Prostate gland (tissue), 2 donors: ENCODE data around the gene GNAQ. TPM values are rescaled to one million over a fixed set of nuclear protein-coding genes. Genes with fewer than 3 reads are reported as not detected.

Source experiments
- DNase-seq: peaks from one replicate; pipeline ENCODE4 v3.0.0-alpha.2; 2019; ENCODE audit warnings: low spot score
- H3K27ac ChIP-seq, 2 donors: fragments of 200-600 bp; sonication (generic); 2 replicates each; pipeline ENCODE4 v1.5.1; 2017 to 2019
- H3K27me3 ChIP-seq: fragments of 200-600 bp; sonication (generic); replicated peaks from 2 replicates; pipeline ENCODE4 v1.5.1; 2019; ENCODE audit not compliant: insufficient read depth
- H3K36me3 ChIP-seq, 2 donors: fragments of 200-600 bp; sonication (generic); 1 replicate in 1 of 2; 2 replicates in 1 of 2; pipeline versions ENCODE4 v1.5.1 to v1.8.1; 2017 to 2019
- H3K4me1 ChIP-seq: fragments of 200-600 bp; sonication (generic); replicated peaks from 2 replicates; pipeline ENCODE4 v1.5.1; 2019
- H3K4me3 ChIP-seq, 2 donors: fragments of 200-600 bp; sonication (generic); 2 replicates each; pipeline ENCODE4 v1.5.1; 2017 to 2019
- H3K9me3 ChIP-seq: fragments of 200-600 bp; sonication (generic); 2 replicates; pipeline ENCODE4 v1.5.1; 2017
- POLR2A ChIP-seq: fragments of 450-650 bp; IDR thresholded peaks from one replicate; pipeline ENCODE4 v1.6.1; 2016; ENCODE audit warnings: antibody characterized with exemption, mild to moderate bottlenecking
- POLR2AphosphoS5 ChIP-seq: sonication (generic); formaldehyde crosslinking; IDR thresholded peaks from one replicate; pipeline ENCODE4 v1.6.1; 2017; ENCODE audit warnings: antibody characterized with exemption
- WGBS: methylation state at CpG from one replicate; pipeline ENCODE4 v1.1.5; 2018; 5-methylcytosine and 5-hydroxymethylcytosine counted together
- intact Hi-C: fragments of 100-400 bp; cut with DNase I; formaldehyde crosslinking; loops from one replicate; pipeline ENCODE4 v1.14.2; 2022
- total RNA-seq, 2 donors: library from RNA; depleted of rRNA; stranded (reverse); fragments of >200 nt; gene quantifications; one replicate each; pipeline ENCODE4 v1.1.0, GENCODE V29; 2016
- TF ChIP-seq, protein P1 (sequence below), 4 experiments: fragments of 200-600 bp in 2 of 4; fragments of 450-650 bp in 2 of 4; sonication (generic) in 2 of 4; IDR thresholded peaks; 1 replicate in 3 of 4; 2 replicates in 1 of 4; pipeline ENCODE4 v1.5.1; 2016 to 2019; ENCODE audit warnings: antibody characterized with exemption in 4 of 4, mild to moderate bottlenecking in 2 of 4, moderate library complexity in 2 of 4

The GNAQ gene
- total RNA-seq, 2 donors from 2014 or later = 35.0 to 43.7 TPM

DNA sequence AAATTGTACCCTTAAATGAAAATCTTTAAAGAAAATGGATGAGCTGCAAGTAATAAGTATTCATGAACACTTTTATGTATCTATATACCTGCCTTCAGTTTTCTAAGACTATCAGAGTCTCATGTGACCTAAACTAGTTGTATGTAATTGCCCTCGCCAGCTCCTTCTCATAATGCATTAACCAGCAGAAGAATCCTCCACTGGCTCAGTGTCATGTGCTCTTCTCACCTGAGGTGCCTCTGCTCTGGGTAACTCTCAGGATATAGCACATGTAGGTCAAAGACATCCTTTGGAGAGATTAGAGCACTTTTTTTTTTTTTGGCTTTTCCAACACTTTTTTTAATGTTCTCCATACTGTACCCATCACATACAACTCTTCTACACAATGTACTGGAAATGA, 199.8 kb downstream of the GNAQ start:
- DNase-seq = no peak
- Histone ChIP-seq H3K27ac (no peak overlapping the region), H3K36me3 (no peaks in the 10 kb centered on the region), H3K27me3 (no peaks in the 10 kb centered on the region), H3K4me3 (no peak overlapping the region), H3K9me3 (no peaks in the 10 kb centered on the region), H3K4me1 (no peaks in the 10 kb centered on the region)
- intact Hi-C loops = no loop called here
- 96% methylated on average over 1 of the region's 1 CpG for WGBS
- TF ChIP-seq, protein P1, sequence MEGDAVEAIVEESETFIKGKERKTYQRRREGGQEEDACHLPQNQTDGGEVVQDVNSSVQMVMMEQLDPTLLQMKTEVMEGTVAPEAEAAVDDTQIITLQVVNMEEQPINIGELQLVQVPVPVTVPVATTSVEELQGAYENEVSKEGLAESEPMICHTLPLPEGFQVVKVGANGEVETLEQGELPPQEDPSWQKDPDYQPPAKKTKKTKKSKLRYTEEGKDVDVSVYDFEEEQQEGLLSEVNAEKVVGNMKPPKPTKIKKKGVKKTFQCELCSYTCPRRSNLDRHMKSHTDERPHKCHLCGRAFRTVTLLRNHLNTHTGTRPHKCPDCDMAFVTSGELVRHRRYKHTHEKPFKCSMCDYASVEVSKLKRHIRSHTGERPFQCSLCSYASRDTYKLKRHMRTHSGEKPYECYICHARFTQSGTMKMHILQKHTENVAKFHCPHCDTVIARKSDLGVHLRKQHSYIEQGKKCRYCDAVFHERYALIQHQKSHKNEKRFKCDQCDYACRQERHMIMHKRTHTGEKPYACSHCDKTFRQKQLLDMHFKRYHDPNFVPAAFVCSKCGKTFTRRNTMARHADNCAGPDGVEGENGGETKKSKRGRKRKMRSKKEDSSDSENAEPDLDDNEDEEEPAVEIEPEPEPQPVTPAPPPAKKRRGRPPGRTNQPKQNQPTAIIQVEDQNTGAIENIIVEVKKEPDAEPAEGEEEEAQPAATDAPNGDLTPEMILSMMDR (IDR thresholded peaks at IDR 0.05) = no peak
- TF ChIP-seq POLR2AphosphoS5 (no peak), POLR2A (no peak)

DNA sequence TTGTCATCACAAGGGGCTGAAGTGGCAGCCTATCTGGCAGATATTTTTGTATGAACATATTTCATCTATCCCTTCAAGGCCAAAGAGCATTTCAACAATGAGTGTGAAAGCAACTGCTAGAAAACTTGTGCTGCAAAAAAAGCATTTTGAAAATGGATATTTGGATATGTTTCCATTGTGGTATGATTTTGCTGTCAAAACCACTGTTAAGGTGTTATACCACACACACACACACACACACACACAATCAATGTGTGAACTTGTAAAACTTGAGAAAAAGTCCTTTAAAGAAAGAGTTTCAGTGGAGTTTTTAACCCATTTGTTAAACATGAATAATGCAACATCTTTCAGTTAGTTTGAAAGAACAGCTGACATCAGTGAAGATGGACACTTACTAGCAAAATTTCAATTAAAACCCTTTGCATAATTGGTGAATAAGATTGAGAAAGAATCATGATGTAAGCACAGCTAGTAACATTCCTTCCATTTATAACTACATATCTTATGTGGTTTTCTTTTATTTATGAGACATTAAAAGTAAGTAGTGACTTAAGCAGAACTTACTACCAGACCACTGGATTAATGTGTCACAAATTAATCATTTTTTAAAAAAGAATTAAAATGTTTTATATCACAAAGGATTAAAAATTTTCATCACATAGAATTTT, 200.9 kb downstream of the GNAQ start:
- H3K4me1 ChIP-seq = no peaks in the 10 kb centered on the region
- TF ChIP-seq, protein P1 (IDR thresholded peaks at IDR 0.05) = no peak
- TF ChIP-seq POLR2A (no peak), POLR2AphosphoS5 (no peak)
- no peak for DNase-seq
- intact Hi-C loops = no loop called here
- no peaks in the 10 kb centered on the region for H3K36me3 ChIP-seq
- no peaks in the 10 kb centered on the region for H3K9me3 ChIP-seq
- H3K27ac ChIP-seq = no peak overlapping the region
- no peak overlapping the region for H3K4me3 ChIP-seq
- no peaks in the 10 kb centered on the region for H3K27me3 ChIP-seq

DNA sequence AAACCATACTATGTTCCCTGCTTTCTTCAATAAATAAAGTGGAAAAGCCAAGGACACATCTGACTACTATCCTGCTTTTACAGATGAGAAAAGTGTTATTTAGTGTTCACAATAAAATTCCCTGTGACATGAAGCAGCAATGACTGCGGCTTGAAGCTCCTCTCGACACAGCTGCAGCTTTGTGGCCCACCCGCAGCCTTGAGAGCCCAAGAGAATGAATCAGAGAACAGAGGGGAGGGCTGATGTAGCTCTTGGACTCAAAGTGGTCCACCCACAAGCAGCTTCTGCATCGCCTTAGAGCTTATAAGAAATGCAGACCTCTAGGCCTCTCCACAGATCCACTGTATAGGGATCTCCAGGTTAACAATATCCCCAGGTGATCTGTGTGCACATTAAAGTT, 202.2 kb downstream of the GNAQ start:
- WGBS = 81% methylated on average over 4 of the region's 4 CpGs
- Histone ChIP-seq H3K27ac (no peak overlapping the region), H3K9me3 (no peaks in the 10 kb centered on the region), H3K27me3 (no peaks in the 10 kb centered on the region), H3K4me1 (no peaks in the 10 kb centered on the region), H3K4me3 (no peak overlapping the region), H3K36me3 (no peaks in the 10 kb centered on the region)
- intact Hi-C loops = loop anchor here (10.0 kb wide), 1 partner anchor 395 kb away; no protein-coding TSS in a partner anchor
- DNase-seq = no peak
- TF ChIP-seq, protein P1 (IDR thresholded peaks at IDR 0.05) = no peak
- TF ChIP-seq POLR2A = no peak
- TF ChIP-seq POLR2AphosphoS5 = no peak

DNA sequence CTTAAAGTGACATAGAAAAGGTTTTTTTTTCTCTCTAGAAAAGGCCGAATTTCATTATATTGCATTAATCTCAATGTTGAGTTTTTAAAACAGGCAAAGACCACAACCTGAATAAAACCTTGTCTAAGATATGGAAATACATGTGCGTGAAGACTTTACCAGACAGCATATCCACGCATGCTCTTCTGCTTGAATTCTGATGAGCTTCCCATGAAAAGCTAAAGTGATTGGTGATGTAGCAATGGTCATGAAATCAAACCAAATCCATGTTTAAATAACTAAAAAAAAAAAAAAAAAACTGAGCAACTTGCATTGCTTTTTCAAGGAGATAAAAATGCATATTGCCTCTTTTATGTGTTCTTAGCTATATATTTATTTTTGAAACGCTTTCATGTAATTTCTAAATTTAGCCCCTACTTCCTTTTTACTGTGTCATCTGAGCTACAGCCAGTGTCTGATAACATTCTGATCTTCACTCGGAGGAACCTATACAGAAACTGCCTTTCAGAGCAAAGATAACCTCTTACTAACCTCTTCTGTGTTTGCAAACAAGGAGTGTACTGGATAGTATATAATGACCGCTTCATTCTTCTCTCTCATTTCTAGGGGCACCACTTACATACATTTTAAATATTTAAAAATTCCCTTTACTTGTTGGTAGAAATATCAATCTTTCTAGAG, 204.4 kb downstream of the GNAQ start:
- H3K4me1 ChIP-seq = no peaks in the 10 kb centered on the region
- H3K9me3 ChIP-seq = no peaks in the 10 kb centered on the region
- no peak overlapping the region for H3K27ac ChIP-seq
- intact Hi-C loops = loop anchor here (10.0 kb wide), 1 partner anchor 392 kb away; no protein-coding TSS in a partner anchor
- H3K36me3 ChIP-seq = no peaks in the 10 kb centered on the region
- no peaks in the 10 kb centered on the region for H3K27me3 ChIP-seq
- TF ChIP-seq POLR2AphosphoS5 (no peak), POLR2A (no peak)
- TF ChIP-seq, protein P1 (IDR thresholded peaks at IDR 0.05) = no peak
- no peak for DNase-seq
- WGBS = 87% methylated on average over 6 of the region's 6 CpGs
- no peak overlapping the region for H3K4me3 ChIP-seq

DNA sequence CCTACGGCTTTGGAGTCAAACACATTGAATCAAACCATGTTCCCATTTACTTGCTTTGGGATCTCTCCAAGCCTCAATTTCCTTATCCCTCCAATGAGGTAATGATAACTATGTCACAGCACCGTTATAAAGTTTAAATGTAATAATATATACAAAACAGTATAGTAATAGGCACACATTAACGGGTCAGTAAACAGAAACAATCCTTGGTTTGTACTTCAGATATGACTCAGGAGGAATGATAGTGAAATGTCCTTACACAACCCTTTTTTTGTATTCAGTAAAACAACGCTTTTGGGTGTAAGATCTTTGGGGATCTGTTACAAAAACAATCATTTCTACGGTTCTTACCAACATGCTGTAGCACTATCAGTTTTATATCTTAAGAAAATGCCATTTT, 205.0 kb downstream of the GNAQ start:
- intact Hi-C loops = loop anchor here (10.0 kb wide), 1 partner anchor 392 kb away; no protein-coding TSS in a partner anchor
- Histone ChIP-seq H3K27ac (no peak overlapping the region), H3K36me3 (no peaks in the 10 kb centered on the region), H3K4me1 (no peaks in the 10 kb centered on the region), H3K9me3 (no peaks in the 10 kb centered on the region), H3K4me3 (no peak overlapping the region), H3K27me3 (no peaks in the 10 kb centered on the region)
- 83% methylated on average over 5 of the region's 5 CpGs for WGBS
- TF ChIP-seq, protein P1 (IDR thresholded peaks at IDR 0.05) = no peak
- TF ChIP-seq POLR2AphosphoS5 (no peak), POLR2A (no peak)
- no peak for DNase-seq
